ENCODE data around the gene DBI.
A peak's percentile ranks its signal among the peaks of the same experiment; 100 is the strongest.

Gene DBI

GRCh38 chr2:119387381-119388129, 20.8 kb downstream of the DBI start:
- Histone ChIP-seq H2AK5ac (ENCODE audit: low read length) (no peak overlapping the region), H4K8ac (ENCODE audit: low read depth, low read length) (no peak overlapping the region), H3K4me3 (ENCODE audit: low read length) (no peak overlapping the region), H3K4me2 (ENCODE audit: low read length) (no peak overlapping the region), H3K4ac (ENCODE audit: low read depth, low read length) (no peak overlapping the region), H3K56ac (ENCODE audit: low read length) (no peak overlapping the region), H3K79me1 (ENCODE audit: low read length) (no peaks in the 10 kb centered on the region), H4K5ac (ENCODE audit: low read length) (peak overlapping the region; percentile 12), H2BK5ac (ENCODE audit: low read length) (no peak overlapping the region), H3K36me3 (ENCODE audit: control insufficient read depth, insufficient read depth, low read length) (no peaks in the 10 kb centered on the region), H2BK120ac (ENCODE audit: low read depth, low read length) (no peak overlapping the region), H3K27ac (ENCODE audit: low read depth, low read length) (no peak overlapping the region), H3K4me1 (ENCODE audit: control insufficient read depth, low read depth, low read length) (no peaks in the 10 kb centered on the region), H3K9ac (ENCODE audit: low read length) (no peak overlapping the region), H3K18ac (ENCODE audit: low read length) (no peak overlapping the region), H3K79me2 (ENCODE audit: control insufficient read depth, insufficient read depth, low read length) (no peaks in the 10 kb centered on the region), H2BK15ac (replicated peaks; ENCODE audit: low read depth) (no peak overlapping the region), H3K27me3 (ENCODE audit: insufficient read depth, low read length, poor library complexity) (no peaks in the 10 kb centered on the region), H3K23ac (ENCODE audit: low read length) (no peak overlapping the region)
- DNase-seq, result peak; percentile 39
- no CpG with 5 or more reads among the region's 9 CpGs for WGBS (ENCODE audit: extremely low coverage, insufficient coverage, low lambda C conversion rate)

GRCh38 chr2:119389615-119390306, 23.0 kb downstream of the DBI start:
- H3K23ac ChIP-seq (ENCODE audit: low read length), result no peak overlapping the region
- H3K4me3 ChIP-seq (ENCODE audit: low read length), result no peak overlapping the region
- no peak overlapping the region for H2BK120ac ChIP-seq (ENCODE audit: low read depth, low read length)
- H3K56ac ChIP-seq (ENCODE audit: low read length), result no peak overlapping the region
- H4K8ac ChIP-seq (ENCODE audit: low read depth, low read length), result no peak overlapping the region
- no peak overlapping the region for H2AK5ac ChIP-seq (ENCODE audit: low read length)
- H2BK15ac ChIP-seq (replicated peaks; ENCODE audit: low read depth), result no peak overlapping the region
- no peaks in the 10 kb centered on the region for H3K36me3 ChIP-seq (ENCODE audit: control insufficient read depth, insufficient read depth, low read length)
- H3K9ac ChIP-seq (ENCODE audit: low read length), result no peak overlapping the region
- H3K27me3 ChIP-seq (ENCODE audit: insufficient read depth, low read length, poor library complexity), result no peaks in the 10 kb centered on the region
- no peaks in the 10 kb centered on the region for H3K4me1 ChIP-seq (ENCODE audit: control insufficient read depth, low read depth, low read length)
- H3K18ac ChIP-seq (ENCODE audit: low read length), result no peak overlapping the region
- no peak for DNase-seq
- H3K27ac ChIP-seq (ENCODE audit: low read depth, low read length), result no peak overlapping the region
- no peak overlapping the region for H3K4ac ChIP-seq (ENCODE audit: low read depth, low read length)
- H4K5ac ChIP-seq (ENCODE audit: low read length), result no peak overlapping the region
- H3K79me2 ChIP-seq (ENCODE audit: control insufficient read depth, insufficient read depth, low read length), result no peaks in the 10 kb centered on the region
- H2BK5ac ChIP-seq (ENCODE audit: low read length), result no peak overlapping the region
- H3K4me2 ChIP-seq (ENCODE audit: low read length), result no peak overlapping the region
- WGBS (ENCODE audit: extremely low coverage, insufficient coverage, low lambda C conversion rate), result no CpG with 5 or more reads among the region's 5 CpGs
- H3K79me1 ChIP-seq (ENCODE audit: low read length), result no peaks in the 10 kb centered on the region

GRCh38 chr2:119393971-119394748, 27.4 kb downstream of the DBI start:
- Histone ChIP-seq H2BK15ac (replicated peaks; ENCODE audit: low read depth) (no peak overlapping the region), H3K4me1 (ENCODE audit: control insufficient read depth, low read depth, low read length) (no peaks in the 10 kb centered on the region), H3K23ac (ENCODE audit: low read length) (no peak overlapping the region), H3K9ac (ENCODE audit: low read length) (no peak overlapping the region), H3K27me3 (ENCODE audit: insufficient read depth, low read length, poor library complexity) (no peaks in the 10 kb centered on the region), H3K4me2 (ENCODE audit: low read length) (no peak overlapping the region), H3K79me1 (ENCODE audit: low read length) (no peaks in the 10 kb centered on the region), H3K18ac (ENCODE audit: low read length) (no peak overlapping the region), H2BK5ac (ENCODE audit: low read length) (no peak overlapping the region), H4K5ac (ENCODE audit: low read length) (no peak overlapping the region), H2BK120ac (ENCODE audit: low read depth, low read length) (no peak overlapping the region), H3K36me3 (ENCODE audit: control insufficient read depth, insufficient read depth, low read length) (no peaks in the 10 kb centered on the region), H4K8ac (ENCODE audit: low read depth, low read length) (no peak overlapping the region), H2AK5ac (ENCODE audit: low read length) (no peak overlapping the region), H3K4me3 (ENCODE audit: low read length) (no peak overlapping the region), H3K56ac (ENCODE audit: low read length) (no peak overlapping the region), H3K27ac (ENCODE audit: low read depth, low read length) (no peak overlapping the region), H3K79me2 (ENCODE audit: control insufficient read depth, insufficient read depth, low read length) (no peaks in the 10 kb centered on the region), H3K4ac (ENCODE audit: low read depth, low read length) (no peak overlapping the region)
- no CpG with 5 or more reads among the region's 3 CpGs for WGBS (ENCODE audit: extremely low coverage, insufficient coverage, low lambda C conversion rate)
- DNase-seq, result no peak

GRCh38 chr2:119397196-119397595, 30.4 kb downstream of the DBI start:
- no peak overlapping the region for H3K27ac ChIP-seq (ENCODE audit: low read depth, low read length)
- H3K79me2 ChIP-seq (ENCODE audit: control insufficient read depth, insufficient read depth, low read length), result no peaks in the 10 kb centered on the region
- H2AK5ac ChIP-seq (ENCODE audit: low read length), result no peak overlapping the region
- H3K23ac ChIP-seq (ENCODE audit: low read length), result no peak overlapping the region
- no peak overlapping the region for H3K56ac ChIP-seq (ENCODE audit: low read length)
- H3K18ac ChIP-seq (ENCODE audit: low read length), result no peak overlapping the region
- H2BK120ac ChIP-seq (ENCODE audit: low read depth, low read length), result no peak overlapping the region
- H2BK5ac ChIP-seq (ENCODE audit: low read length), result no peak overlapping the region
- no peak overlapping the region for H3K4me3 ChIP-seq (ENCODE audit: low read length)
- no peak overlapping the region for H2BK15ac ChIP-seq (replicated peaks; ENCODE audit: low read depth)
- no CpG with 5 or more reads among the region's 6 CpGs for WGBS (ENCODE audit: extremely low coverage, insufficient coverage, low lambda C conversion rate)
- no peaks in the 10 kb centered on the region for H3K4me1 ChIP-seq (ENCODE audit: control insufficient read depth, low read depth, low read length)
- no peaks in the 10 kb centered on the region for H3K36me3 ChIP-seq (ENCODE audit: control insufficient read depth, insufficient read depth, low read length)
- no peaks in the 10 kb centered on the region for H3K79me1 ChIP-seq (ENCODE audit: low read length)
- no peak overlapping the region for H3K4me2 ChIP-seq (ENCODE audit: low read length)
- no peak overlapping the region for H4K8ac ChIP-seq (ENCODE audit: low read depth, low read length)
- no peak overlapping the region for H4K5ac ChIP-seq (ENCODE audit: low read length)
- no peak for DNase-seq
- no peak overlapping the region for H3K9ac ChIP-seq (ENCODE audit: low read length)
- H3K27me3 ChIP-seq (ENCODE audit: insufficient read depth, low read length, poor library complexity), result no peaks in the 10 kb centered on the region
- no peak overlapping the region for H3K4ac ChIP-seq (ENCODE audit: low read depth, low read length)

GRCh38 chr2:119402106-119402505, 35.3 kb downstream of the DBI start:
- Histone ChIP-seq H3K4me2 (ENCODE audit: low read length) (no peak overlapping the region), H2AK5ac (ENCODE audit: low read length) (no peak overlapping the region), H3K4ac (ENCODE audit: low read depth, low read length) (no peak overlapping the region), H3K79me1 (ENCODE audit: low read length) (no peaks in the 10 kb centered on the region), H4K8ac (ENCODE audit: low read depth, low read length) (no peak overlapping the region), H3K4me1 (ENCODE audit: control insufficient read depth, low read depth, low read length) (no peaks in the 10 kb centered on the region), H3K79me2 (ENCODE audit: control insufficient read depth, insufficient read depth, low read length) (no peaks in the 10 kb centered on the region), H3K36me3 (ENCODE audit: control insufficient read depth, insufficient read depth, low read length) (no peaks in the 10 kb centered on the region), H3K4me3 (ENCODE audit: low read length) (no peak overlapping the region), H3K23ac (ENCODE audit: low read length) (no peak overlapping the region), H3K27ac (ENCODE audit: low read depth, low read length) (no peak overlapping the region), H2BK5ac (ENCODE audit: low read length) (no peak overlapping the region), H2BK120ac (ENCODE audit: low read depth, low read length) (no peak overlapping the region), H3K18ac (ENCODE audit: low read length) (no peak overlapping the region), H3K56ac (ENCODE audit: low read length) (no peak overlapping the region), H2BK15ac (replicated peaks; ENCODE audit: low read depth) (no peak overlapping the region), H3K27me3 (ENCODE audit: insufficient read depth, low read length, poor library complexity) (no peaks in the 10 kb centered on the region), H3K9ac (ENCODE audit: low read length) (no peak overlapping the region), H4K5ac (ENCODE audit: low read length) (no peak overlapping the region)
- WGBS (ENCODE audit: extremely low coverage, insufficient coverage, low lambda C conversion rate), result no CpG with 5 or more reads among the region's 5 CpGs
- no peak for DNase-seq
